K562 (cell line): Measurements from ENCODE around the gene ANO1.

Experiments used
- ASH1L ChIP-seq: fragments of 450-650 bp; IDR thresholded peaks from 2 replicates; pipeline ENCODE4 v1.6.1; 2018; ENCODE audit warnings: borderline replicate concordance, mild to moderate bottlenecking, low read depth; ENCODE audit not compliant: partially characterized antibody
- BRCA1 ChIP-seq, 2 experiments: fragments of 450-650 bp in 1 of 2; sonication (generic) in 1 of 2; formaldehyde crosslinking in 1 of 2; IDR thresholded peaks; 2 replicates each; pipeline versions ENCODE4 v1.5.0 to v1.6.1; 2017 to 2020; ENCODE audit warnings: mild to moderate bottlenecking in 1 of 2, missing genetic modification reagents in 1 of 2
- CBX1 ChIP-seq: sonication (generic); IDR thresholded peaks from 2 replicates; pipeline ENCODE4 v1.6.1; 2016; ENCODE audit warnings: antibody characterized with exemption, low read depth, mild to moderate bottlenecking
- CTCF ChIP-seq, 3 experiments: IDR thresholded peaks in 2 of 3; conservative IDR thresholded peaks in 1 of 3; 2 replicates each; pipeline ENCODE4 v1.5.1; 2011 to 2012; ENCODE audit warnings: low read length in 3 of 3, mild to moderate bottlenecking in 3 of 3, control low read depth in 2 of 3, improper control_type of control experiment in 1 of 3, inconsistent platforms in 1 of 3, low read depth in 1 of 3, mixed read lengths in 1 of 3, moderate library complexity in 1 of 3; ENCODE audit not compliant: insufficient read depth in 2 of 3
- FOXK2 ChIP-seq, 2 experiments: fragments of 450-650 bp; IDR thresholded peaks in 1 of 2; conservative IDR thresholded peaks in 1 of 2; 2 replicates each; pipeline ENCODE4 v1.6.1; 2016; ENCODE audit warnings: low read depth in 2 of 2, mild to moderate bottlenecking in 1 of 2
- JUND ChIP-seq, 2 experiments: IDR thresholded peaks; 2 replicates in 1 of 2; 3 replicates in 1 of 2; pipeline ENCODE4 v1.6.1; 2011; ENCODE audit warnings: borderline replicate concordance in 2 of 2, low read depth in 2 of 2, low read length in 2 of 2, improper control_type of control experiment in 1 of 2, missing biosample characterization in 1 of 2, missing genetic modification characterization in 1 of 2, missing genetic modification reagents in 1 of 2
- NFYB ChIP-seq: IDR thresholded peaks from 2 replicates; pipeline ENCODE4 v1.6.1; 2011; ENCODE audit warnings: mild to moderate bottlenecking, moderate library complexity; ENCODE audit not compliant: insufficient read length; ENCODE audit errors: extremely low read depth
- ZNF384 ChIP-seq: IDR thresholded peaks from 2 replicates; pipeline ENCODE4 v1.6.1; 2012; ENCODE audit warnings: low read depth, low read length, improper control_type of control experiment
- ZNF785 ChIP-seq: fragments of 250-450 bp; sonication (Bioruptor Pico); IDR thresholded peaks from 2 replicates; pipeline ENCODE4 v1.4.0; 2020; ENCODE audit warnings: mild to moderate bottlenecking

GRCh38 chr11:70104961-70105360, 26.8 kb downstream of the ANO1 start:
- no peak for TF ChIP-seq NFYB
- TF ChIP-seq CTCF (IDR thresholded peaks at IDR 0.05 in 2 of 3, conservative IDR thresholded peaks at IDR 0.05 in 1 of 3; ENCODE audit: insufficient read depth in 2 of 3, low read depth in 1 of 3, low read length in 3 of 3), result no peak
- no peak for TF ChIP-seq ZNF384
- TF ChIP-seq ZNF785 (CRISPR knock-in tag), result no peak
- no peak for TF ChIP-seq CBX1
- TF ChIP-seq BRCA1 (IDR thresholded peaks at IDR 0.05), result no peak
- no peak for TF ChIP-seq BRCA1 (CRISPR knock-in tag; IDR thresholded peaks at IDR 0.05)
- no peak for TF ChIP-seq ASH1L
- no peak for TF ChIP-seq FOXK2 (conservative IDR thresholded peaks at IDR 0.05 in 1 of 2, IDR thresholded peaks at IDR 0.05 in 1 of 2; ENCODE audit: low read depth in 2 of 2)
- TF ChIP-seq JUND (IDR thresholded peaks at IDR 0.05; ENCODE audit: borderline replicate concordance, low read depth, low read length), result no peak
- TF ChIP-seq JUND (tag; IDR thresholded peaks at IDR 0.05; ENCODE audit: borderline replicate concordance, low read depth, low read length), result no peak
